ELF-1 (cell line): ENCODE results near the gene C4orf54.

Source experiments
- DNase-seq: peaks from one replicate; pipeline ENCODE4 v3.0.0-alpha.2; 2016; ENCODE audit warnings: low read depth, low spot score

Gene C4orf54

GRCh38 chr4:99652596-99653436 lies 4.8 kb downstream of the C4orf54 start:
- no peak for DNase-seq

- no peak for DNase-seq
Measured at GRCh38 chr4:99651811-99652485, 5.7 kb downstream of the C4orf54 start.

GRCh38 chr4:99651016-99651769 lies 6.4 kb downstream of the C4orf54 start:
- DNase-seq, result no peak

DNA sequence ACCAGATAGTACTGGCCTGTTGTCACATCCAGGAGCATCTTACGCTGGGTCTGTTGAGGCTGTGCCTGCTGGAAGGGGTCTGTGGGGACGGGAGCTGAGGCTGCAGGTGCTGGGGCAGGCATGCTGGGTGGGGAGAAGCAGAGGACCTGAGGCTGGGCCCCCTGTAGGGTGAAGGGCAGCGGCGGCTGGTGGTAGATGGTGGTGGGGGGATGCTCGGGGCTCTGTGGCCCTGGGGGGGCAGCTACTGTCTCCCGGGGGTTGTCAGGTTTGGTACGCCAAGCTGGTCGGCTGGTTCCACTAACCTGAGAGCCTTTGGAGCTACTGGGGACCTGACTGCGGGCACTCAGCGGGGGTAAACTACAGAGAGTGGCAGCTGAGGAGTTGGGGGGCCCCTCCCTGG lies 7.8 kb downstream of the C4orf54 start:
- DNase-seq, result no peak

DNA sequence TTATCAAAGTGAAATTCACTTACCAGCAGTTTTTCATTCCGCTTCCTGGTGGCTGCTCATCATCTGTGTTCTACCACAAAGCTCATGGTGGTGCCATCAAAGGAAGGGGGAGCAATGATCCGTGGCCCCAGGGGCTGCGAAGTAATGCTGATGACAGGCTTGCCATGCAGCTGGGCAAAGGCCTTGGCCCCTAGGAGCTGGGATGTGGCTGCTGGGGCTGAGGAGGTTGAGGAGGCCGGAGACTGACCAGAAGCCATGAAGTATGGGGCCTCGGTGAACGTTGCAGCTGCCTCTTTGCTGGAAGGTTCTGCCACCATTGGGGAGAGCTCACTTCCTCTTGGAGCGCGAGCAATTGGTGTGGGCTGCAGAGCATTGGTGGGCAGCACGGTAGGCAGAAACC lies 8.4 kb downstream of the C4orf54 start:
- no peak for DNase-seq

DNA sequence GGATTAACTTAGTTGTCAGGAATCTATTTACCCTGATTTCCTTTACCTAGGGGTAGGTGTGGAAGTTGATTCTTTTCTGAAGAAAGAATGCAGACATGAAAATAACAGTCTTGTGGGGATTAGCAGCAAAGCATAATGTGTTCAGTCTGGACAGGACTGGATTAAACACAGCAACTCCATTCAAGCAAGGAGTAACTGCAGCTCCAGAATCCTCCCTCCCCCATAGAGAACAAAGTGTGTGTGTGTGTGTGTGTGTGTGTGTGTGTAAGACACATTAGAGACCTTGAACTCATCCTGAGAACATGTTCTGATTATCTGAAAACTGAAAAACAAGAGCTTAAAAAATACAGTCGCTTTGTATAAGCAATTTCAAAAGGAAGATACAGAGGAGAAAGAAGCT lies 9.3 kb downstream of the C4orf54 start:
- no peak for DNase-seq

GRCh38 chr4:99647071-99647470 lies 10.6 kb downstream of the C4orf54 start:
- no peak for DNase-seq

DNA sequence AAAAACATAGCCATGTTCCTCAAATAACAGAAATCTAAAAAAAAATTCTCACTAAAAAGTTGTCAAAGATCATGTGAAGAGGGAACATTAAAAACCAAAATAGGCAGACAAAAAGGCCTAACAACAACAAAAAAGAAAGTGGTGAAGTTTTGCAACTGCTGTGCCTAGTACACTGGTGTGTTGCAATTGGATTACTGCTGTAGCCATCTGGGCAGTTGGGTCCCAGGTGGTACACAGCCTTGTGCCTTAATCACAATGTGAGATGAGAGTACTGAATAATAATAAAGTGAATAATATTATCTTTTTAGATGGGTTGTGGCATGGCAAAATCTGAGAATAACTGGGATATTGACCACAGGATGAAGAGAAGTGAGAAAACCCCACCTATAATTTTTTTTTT lies 12.0 kb downstream of the C4orf54 start:
- DNase-seq, result no peak

- DNase-seq, result peak; percentile 27
Measured at GRCh38 chr4:99645036-99645435, 12.6 kb downstream of the C4orf54 start.

GRCh38 chr4:99644453-99644852 lies 13.2 kb downstream of the C4orf54 start:
- DNase-seq, result no peak

- DNase-seq, result no peak
Measured at GRCh38 chr4:99642725-99643489, 14.7 kb downstream of the C4orf54 start.

GRCh38 chr4:99640676-99641075 lies 17.0 kb downstream of the C4orf54 start:
- no peak for DNase-seq

GRCh38 chr4:99637174-99637573 lies 20.5 kb downstream of the C4orf54 start:
- no peak for DNase-seq

DNA sequence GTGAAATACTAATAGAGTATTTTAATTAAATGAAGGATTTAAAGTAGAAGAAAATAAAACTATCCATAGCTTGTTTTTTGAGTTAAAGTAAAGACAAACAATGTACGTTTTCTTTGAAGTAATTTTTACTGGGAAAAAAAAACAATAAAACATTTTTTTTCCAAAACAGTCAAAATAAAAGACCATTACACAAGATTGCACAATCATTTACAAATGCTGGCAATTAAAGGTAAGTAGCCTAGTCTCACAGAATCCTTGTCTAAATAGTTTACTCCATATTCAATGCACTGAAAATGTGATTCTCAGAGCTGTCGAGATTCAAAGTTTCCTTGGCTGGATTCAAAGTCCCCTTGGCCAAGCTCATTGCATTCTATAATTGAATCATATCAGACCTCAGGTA lies 21.2 kb downstream of the C4orf54 start:
- no peak for DNase-seq

DNA sequence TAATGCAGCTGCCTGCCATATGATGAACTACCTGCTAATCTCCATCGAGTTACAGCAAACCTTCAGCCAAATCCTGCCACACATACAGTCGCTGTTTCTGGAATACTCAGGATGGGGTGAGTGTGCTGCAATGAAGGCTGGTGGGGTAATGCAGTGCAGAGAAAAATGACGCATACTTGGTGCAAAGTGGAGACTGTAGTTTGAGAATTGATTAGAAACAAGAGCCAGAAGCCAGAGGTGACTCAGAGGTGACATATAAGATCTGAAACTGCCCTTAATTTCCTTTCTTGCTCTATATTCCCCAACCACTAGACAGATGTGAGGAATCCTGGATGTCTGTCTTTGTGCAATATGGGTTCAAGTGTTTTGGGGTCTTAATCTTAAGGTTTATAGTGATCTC lies 22.0 kb downstream of the C4orf54 start:
- DNase-seq, result no peak

GRCh38 chr4:99634742-99635360 lies 22.8 kb downstream of the C4orf54 start:
- no peak for DNase-seq

DNA sequence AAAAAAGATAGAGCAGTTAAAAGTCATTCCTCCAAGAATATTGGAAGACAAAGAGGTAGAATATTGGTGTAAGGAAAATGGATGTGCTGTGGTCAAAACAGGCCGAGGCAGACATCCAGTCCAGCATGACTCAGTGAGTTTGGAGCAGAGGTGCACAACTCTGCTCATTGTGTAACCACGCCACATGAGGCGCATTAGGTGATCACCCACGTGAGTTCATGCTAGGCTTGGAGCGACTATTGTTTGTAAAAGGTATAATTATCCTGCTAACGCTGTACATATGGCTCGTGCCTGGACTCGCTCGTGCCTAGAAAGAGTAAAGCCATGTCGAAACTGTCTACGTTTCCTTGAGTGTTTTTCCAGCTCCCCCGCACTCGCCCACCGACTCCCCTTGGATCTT lies 23.9 kb downstream of the C4orf54 start:
- no peak for DNase-seq

- DNase-seq, result no peak
Measured at GRCh38 chr4:99630857-99631360, 26.7 kb downstream of the C4orf54 start.

GRCh38 chr4:99629962-99630554 lies 27.6 kb downstream of the C4orf54 start:
- DNase-seq, result no peak

- no peak for DNase-seq
Measured at GRCh38 chr4:99628040-99628439, 29.6 kb downstream of the C4orf54 start.

DNA sequence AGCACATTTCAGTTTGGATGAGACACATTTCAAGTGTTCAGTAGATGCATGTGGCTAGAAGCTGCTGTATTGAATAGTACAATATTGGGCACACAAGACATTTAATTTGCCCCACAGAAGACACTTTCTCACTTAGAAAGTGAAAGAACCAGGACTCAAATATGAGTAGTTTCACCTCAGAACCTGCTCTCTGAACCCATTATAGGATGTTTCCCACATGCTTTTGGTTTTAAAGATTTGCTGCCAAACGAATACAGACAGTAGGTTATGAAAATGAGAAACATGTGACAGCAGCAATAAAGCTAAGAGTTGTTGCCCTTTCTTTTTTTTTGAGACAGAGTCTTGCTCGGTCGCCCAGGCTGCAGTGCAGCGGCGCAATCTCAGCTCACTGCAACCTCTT lies 32.3 kb downstream of the C4orf54 start:
- no peak for DNase-seq
